ENCODE results near the gene PRTFDC1.

The PRTFDC1 gene

GRCh38 chr10:24952143-24952706 lies at the start of gene PRTFDC1:
PRTFDC1 (minus strand) TSS chr10:24952606; CDS start chr10:24952575, 31 bp downstream.
- peak; percentile 30 for DNase-seq
- no peaks in the 10 kb centered on the region for H3K9me3 Mint-ChIP-seq

GRCh38 chr10:24998044-24998443 lies 45.6 kb upstream of the PRTFDC1 start:
- Mint-ChIP-seq H3K9me3 (peaks cover 18% of the 10 kb centered on the region), H3K36me3 (ENCODE audit: low read depth) (no peaks in the 10 kb centered on the region), H3K27me3 (ENCODE audit: low read depth, poor library complexity) (peaks cover 19% of the 10 kb centered on the region), H3K27ac (no peak overlapping the region), H3K4me3 (no peak overlapping the region), H3K4me1 (no peaks in the 10 kb centered on the region)
- no peak for DNase-seq
- TF ChIP-seq CTCF (IDR thresholded peaks at IDR 0.05): no peak

More at GRCh38 chr10:24952143-24952706, at the start of gene PRTFDC1:
- Mint-ChIP-seq H3K4me3 (peak within 1 kb of the TSS; percentile 81), H3K36me3 (ENCODE audit: low read depth) (no peaks in the 10 kb centered on the region), H3K27me3 (ENCODE audit: low read depth, poor library complexity) (peaks cover 8% of the 10 kb centered on the region), H3K27ac (peak within 1 kb of the TSS; percentile 75), H3K4me1 (peaks cover 53% of the 10 kb centered on the region)
- TF ChIP-seq CTCF (IDR thresholded peaks at IDR 0.05): no peak

GRCh38 chr10:24995072-24995471 lies 42.7 kb upstream of the PRTFDC1 start:
- Mint-ChIP-seq H3K27me3 (ENCODE audit: low read depth, poor library complexity) (peaks cover 19% of the 10 kb centered on the region), H3K4me3 (no peak overlapping the region), H3K4me1 (no peaks in the 10 kb centered on the region), H3K36me3 (ENCODE audit: low read depth) (no peaks in the 10 kb centered on the region), H3K9me3 (peaks cover 3% of the 10 kb centered on the region), H3K27ac (no peak overlapping the region)
- TF ChIP-seq CTCF (IDR thresholded peaks at IDR 0.05): no peak
- DNase-seq: no peak

GRCh38 chr10:24993237-24993958 lies 41.0 kb upstream of the PRTFDC1 start:
- Mint-ChIP-seq H3K27me3 (ENCODE audit: low read depth, poor library complexity) (peaks cover 17% of the 10 kb centered on the region), H3K4me3 (no peak overlapping the region), H3K9me3 (peaks cover 3% of the 10 kb centered on the region), H3K4me1 (peaks cover 10% of the 10 kb centered on the region), H3K27ac (no peak overlapping the region), H3K36me3 (ENCODE audit: low read depth) (no peaks in the 10 kb centered on the region)
- TF ChIP-seq CTCF (IDR thresholded peaks at IDR 0.05): no peak
- DNase-seq: no peak

GRCh38 chr10:24992512-24993133 lies 40.2 kb upstream of the PRTFDC1 start:
- no peak for DNase-seq
- H3K36me3 Mint-ChIP-seq (ENCODE audit: low read depth): no peaks in the 10 kb centered on the region
- H3K9me3 Mint-ChIP-seq: peaks cover 3% of the 10 kb centered on the region
- H3K4me1 Mint-ChIP-seq: peaks cover 10% of the 10 kb centered on the region
- no peak for TF ChIP-seq CTCF (IDR thresholded peaks at IDR 0.05)
- H3K27me3 Mint-ChIP-seq (ENCODE audit: low read depth, poor library complexity): peaks cover 17% of the 10 kb centered on the region
- no peak overlapping the region for H3K4me3 Mint-ChIP-seq
- no peak overlapping the region for H3K27ac Mint-ChIP-seq

Data from nephron progenitor cell (in vitro differentiated cells).